Liver (tissue), 9 donors: Measurements from ENCODE around the gene ASB8. TPM values are rescaled to one million over a fixed set of nuclear protein-coding genes. Genes with fewer than 3 reads are reported as not detected.

Source experiments
- DNase-seq: peaks from one replicate; pipeline ENCODE4 v3.0.0-alpha.2; 2017; ENCODE audit warnings: low spot score
- H3K27ac ChIP-seq, 2 donors: one replicate each; pipeline ENCODE4 v1.7.0; 2013; ENCODE audit warnings: inconsistent platforms in 2 of 2, low read length in 2 of 2, control low read depth in 1 of 2, low read depth in 1 of 2, mild to moderate bottlenecking in 1 of 2
- H3K27me3 ChIP-seq, 4 donors: one replicate each; pipeline versions ENCODE4 v1.6.1 to v1.7.0; 2013; ENCODE audit warnings: low read length in 3 of 4, inconsistent platforms in 1 of 4, mild to moderate bottlenecking in 1 of 4, moderate library complexity in 1 of 4; ENCODE audit not compliant: control insufficient read depth in 4 of 4, insufficient read depth in 4 of 4
- H3K36me3 ChIP-seq, 4 donors: one replicate each; pipeline versions ENCODE4 v1.6.1 to v1.7.0; 2013; ENCODE audit warnings: low read length in 3 of 4, mild to moderate bottlenecking in 3 of 4, low read depth in 1 of 4, moderate library complexity in 1 of 4; ENCODE audit not compliant: control insufficient read depth in 4 of 4, insufficient read depth in 3 of 4
- H3K4me1 ChIP-seq, 4 donors: one replicate each; pipeline versions ENCODE4 v1.6.1 to v1.7.0; 2013; ENCODE audit warnings: low read length in 3 of 4, mild to moderate bottlenecking in 3 of 4, moderate library complexity in 1 of 4; ENCODE audit not compliant: control insufficient read depth in 4 of 4, insufficient read depth in 4 of 4
- H3K4me3 ChIP-seq, 3 donors: one replicate each; pipeline versions ENCODE4 v1.6.1 to v1.7.0; 2013; ENCODE audit warnings: low read length in 3 of 3, control low read depth in 1 of 3, low read depth in 1 of 3, mild to moderate bottlenecking in 1 of 3
- H3K9ac ChIP-seq, 2 donors: one replicate each; pipeline ENCODE4 v1.7.0; 2013; ENCODE audit warnings: low read length in 2 of 2, mild to moderate bottlenecking in 2 of 2, moderate library complexity in 2 of 2, control low read depth in 1 of 2, low read depth in 1 of 2
- H3K9me3 ChIP-seq, 4 donors: one replicate each; pipeline versions ENCODE4 v1.6.1 to v1.7.0; 2013; ENCODE audit warnings: low read length in 3 of 4; ENCODE audit not compliant: control insufficient read depth in 4 of 4
- CTCF ChIP-seq: fragments of 150-350 bp; IDR thresholded peaks from 2 replicates; pipeline ENCODE4 v1.5.1; 2017; ENCODE audit warnings: improper control_type of control experiment, low read depth, low read length; ENCODE audit not compliant: missing input control
- EGR1 ChIP-seq, 2 donors: IDR thresholded peaks; 2 replicates each; pipeline ENCODE4 v1.6.1; 2016 to 2018; ENCODE audit warnings: antibody characterized with exemption in 2 of 2, low read depth in 2 of 2
- FOXA1 ChIP-seq: IDR thresholded peaks from 2 replicates; pipeline ENCODE4 v1.6.1; 2016; ENCODE audit warnings: antibody characterized with exemption
- FOXA2 ChIP-seq: IDR thresholded peaks from 2 replicates; pipeline ENCODE4 v1.6.1; 2016; ENCODE audit warnings: antibody characterized with exemption
- HNF4G ChIP-seq: IDR thresholded peaks from 2 replicates; pipeline ENCODE4 v1.6.1; 2016; ENCODE audit warnings: antibody characterized with exemption
- JUND ChIP-seq, 2 donors: IDR thresholded peaks; 2 replicates each; pipeline ENCODE4 v1.6.1; 2016; ENCODE audit warnings: antibody characterized with exemption in 2 of 2
- MAX ChIP-seq: IDR thresholded peaks from 2 replicates; pipeline ENCODE4 v1.6.1; 2016; ENCODE audit warnings: antibody characterized with exemption
- RAD21 ChIP-seq, 2 donors: IDR thresholded peaks; 2 replicates each; pipeline ENCODE4 v1.6.1; 2016; ENCODE audit warnings: antibody characterized with exemption in 2 of 2, mild to moderate bottlenecking in 2 of 2
- REST ChIP-seq: IDR thresholded peaks from 2 replicates; pipeline ENCODE4 v1.6.1; 2016; ENCODE audit warnings: antibody characterized with exemption, mild to moderate bottlenecking
- SP1 ChIP-seq: IDR thresholded peaks from 2 replicates; pipeline ENCODE4 v1.6.1; 2018; ENCODE audit warnings: antibody characterized with exemption, mild to moderate bottlenecking
- ZBTB33 ChIP-seq: IDR thresholded peaks from 2 replicates; pipeline ENCODE4 v1.6.1; 2016; ENCODE audit warnings: antibody characterized with exemption
- WGBS: extraction: QIAGEN DNeasy Blood & Tissue Kit; methylation state at CpG from one replicate; pipeline ENCODE4 v1.1.7; 2013; 5-methylcytosine and 5-hydroxymethylcytosine counted together
- polyA plus RNA-seq, 2 donors: library from polyadenylated mRNA; stranded (reverse) in 1 of 2; unstranded in 1 of 2; fragments of 200-250 nt in 1 of 2; fragments of >200 nt in 1 of 2; fragmentation: Nextera tagmentation in 1 of 2; extraction: Ambion mirVana in 1 of 2; gene quantifications; one replicate each; pipeline versions ENCODE4 v1.2.1 to v1.2.3, GENCODE V29; 2013 to 2015
- total RNA-seq, 2 donors: library from RNA; depleted of rRNA; stranded (reverse); fragments of >200 nt; gene quantifications; one replicate each; pipeline ENCODE4 v1.2.3, GENCODE V29; 2014
- donor health status: healthy.
- donor health status: healthy.
- donor health status: healthy.
- donor health status: healthy.
- donor health status: healthy.

The ASB8 gene
- total and polyA plus RNA-seq, 4 donors: 17.0 to 23.5 (median 18.2) TPM

- no peak for TF ChIP-seq REST
- TF ChIP-seq SP1: no peak
- TF ChIP-seq JUND (IDR thresholded peaks at IDR 0.05): no peak
These were observed 26.7 kb upstream of the ASB8 start (continued) for GRCh38 chr12:48183876-48184548.

GRCh38 chr12:48183091-48183875 is 26.0 kb upstream of the ASB8 start, which contains the start of gene CCDC184:
TSS of gene CCDC184 (plus strand) at chr12:48183644. CDS start at chr12:48184123, 479 bp downstream.
- Histone ChIP-seq H3K36me3 (no peaks in the 10 kb centered on the region), H3K27ac (no peak within 1 kb of the TSS), H3K9me3 (no peaks in the 10 kb centered on the region), H3K4me3 (peak within 1 kb of the TSS; percentile 56 to 64 (median 59)), H3K4me1 (peaks cover 3 to 17% (median 8%) of the 10 kb centered on the region in 4 donors), H3K27me3 (peaks cover 3 to 15% (median 5%) of the 10 kb centered on the region in 4 donors), H3K9ac (peak within 1 kb of the TSS in 1 of 2 donors; percentile 36)
- no peak for TF ChIP-seq EGR1 (IDR thresholded peaks at IDR 0.05; ENCODE audit: low read depth in 2 of 2)
- TF ChIP-seq MAX: no peak
- TF ChIP-seq CTCF: no peak
- no peak for TF ChIP-seq JUND (IDR thresholded peaks at IDR 0.05)
- TF ChIP-seq ZBTB33: no peak
- TF ChIP-seq HNF4G: no peak
- no peak for TF ChIP-seq REST
- TF ChIP-seq FOXA2: no peak
- TF ChIP-seq FOXA1: no peak
- TF ChIP-seq RAD21 (IDR thresholded peaks at IDR 0.05): no peak
- WGBS: 2% methylated on average over 61 of the region's 61 CpGs
- no peak for DNase-seq
